GM19467 (cell line): ENCODE results near the gene PEX14.

Experiments used
- ATAC-seq: cut with Tn5 transposase; IDR thresholded peaks from one replicate; pipeline ENCODE4 v1.9.1; 2021; ENCODE audit warnings: mild to moderate bottlenecking, moderate library complexity; ENCODE audit not compliant: unreplicated experiment

PEX14 gene

DNA sequence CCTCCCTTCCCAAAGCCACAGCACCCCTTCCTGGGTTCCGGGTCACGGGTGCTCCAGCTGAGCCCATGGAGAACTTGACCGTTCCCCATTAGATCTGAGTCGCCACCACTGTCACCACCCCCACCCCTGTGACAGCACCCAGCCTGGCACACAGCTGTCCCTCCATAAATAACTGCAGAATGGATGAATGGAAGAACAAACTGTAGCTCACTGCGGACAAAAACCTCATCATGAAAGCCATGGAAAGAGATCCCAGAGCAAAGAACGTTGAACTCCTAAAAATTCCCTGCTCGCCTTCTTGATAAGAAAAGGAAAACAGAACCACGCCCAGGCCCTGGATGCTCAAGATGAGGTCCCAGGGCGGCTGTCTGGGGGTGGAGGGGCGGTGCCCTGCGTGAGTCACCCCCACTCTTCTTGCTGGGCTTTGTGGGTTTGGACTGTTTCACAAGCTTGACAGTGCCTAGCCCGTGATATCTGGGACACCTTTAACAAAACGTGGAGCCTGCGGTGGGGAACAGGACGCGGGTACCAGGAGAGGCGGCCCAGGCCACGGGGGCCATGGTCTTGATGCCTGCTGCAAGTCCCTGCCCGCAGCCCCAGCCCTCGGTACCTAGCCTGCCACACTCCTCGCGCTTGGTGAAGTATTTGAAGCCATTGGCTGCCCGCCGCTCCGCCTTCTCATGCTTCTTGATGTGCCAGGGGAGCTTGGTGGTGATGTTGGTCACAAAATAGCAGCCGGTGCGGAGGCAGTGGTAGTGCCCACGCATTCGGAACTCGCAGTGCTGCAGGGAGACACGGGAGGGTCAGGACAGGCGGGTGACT lies 169.8 kb downstream of the PEX14 start:
- ATAC-seq: no peak

DNA sequence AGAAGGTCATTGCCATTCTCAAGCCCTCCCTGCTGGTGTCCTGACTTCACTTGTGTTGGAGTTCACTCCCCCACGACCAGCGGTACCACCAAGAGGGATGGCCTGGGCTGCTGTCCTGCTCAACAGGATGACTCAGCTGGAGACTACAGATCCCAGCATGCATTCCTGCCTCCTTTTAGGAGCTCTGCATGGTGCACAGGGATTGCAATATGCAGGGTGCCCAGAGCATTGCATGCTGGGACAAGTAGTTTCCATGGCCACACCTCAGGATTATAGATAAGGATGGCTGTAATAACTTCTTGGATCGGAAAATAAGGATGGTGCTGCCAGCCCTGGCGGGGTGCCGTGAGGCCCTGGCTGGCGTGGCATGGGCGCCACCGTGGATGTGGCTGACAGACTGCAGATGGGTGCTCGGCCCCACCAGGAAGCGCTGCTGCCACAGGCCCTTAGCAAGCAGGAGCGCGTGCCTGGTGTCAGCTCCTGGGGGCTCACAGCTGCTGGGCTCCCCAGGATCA lies 171.7 kb downstream of the PEX14 start:
- no peak for ATAC-seq

- ATAC-seq: no peak
Measured at GRCh38 chr1:10647414-10648170, 172.8 kb downstream of the PEX14 start.

- no peak for ATAC-seq
Measured at GRCh38 chr1:10648689-10649516, 174.2 kb downstream of the PEX14 start.

DNA sequence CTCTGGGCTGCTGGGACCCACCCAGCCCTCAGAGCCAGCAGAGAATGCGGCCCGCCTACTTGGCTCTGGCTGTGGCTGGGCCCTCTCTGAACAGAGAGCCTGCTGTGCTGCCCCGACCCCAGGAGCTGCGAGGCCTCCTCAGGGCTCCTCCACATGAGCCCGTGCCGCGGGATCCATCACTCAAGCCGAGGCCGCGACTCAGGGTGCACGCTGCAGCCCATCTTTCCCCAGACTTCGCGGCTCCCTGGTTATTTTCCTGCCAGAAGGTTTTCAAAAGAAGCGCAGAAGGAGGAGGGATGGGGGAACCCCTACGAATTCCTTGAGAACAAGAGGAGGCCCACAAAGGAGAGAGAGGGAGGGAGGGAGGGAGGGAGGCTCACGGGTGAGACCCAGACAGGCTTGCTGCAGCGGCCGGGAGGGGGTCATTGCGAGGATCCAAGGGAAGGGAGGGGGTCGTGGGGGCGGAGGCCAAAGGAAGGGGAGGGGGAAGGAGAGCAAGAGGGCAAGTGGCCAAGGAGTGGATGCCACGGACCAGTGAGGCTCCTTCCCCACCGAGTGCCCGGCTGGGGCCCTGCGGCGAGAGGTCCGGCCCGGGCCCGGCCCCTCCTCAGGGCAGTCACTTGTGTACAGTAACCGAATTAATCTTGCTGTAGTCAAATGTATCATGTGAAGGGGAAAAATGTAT lies 174.9 kb downstream of the PEX14 start:
- ATAC-seq: no peak

DNA sequence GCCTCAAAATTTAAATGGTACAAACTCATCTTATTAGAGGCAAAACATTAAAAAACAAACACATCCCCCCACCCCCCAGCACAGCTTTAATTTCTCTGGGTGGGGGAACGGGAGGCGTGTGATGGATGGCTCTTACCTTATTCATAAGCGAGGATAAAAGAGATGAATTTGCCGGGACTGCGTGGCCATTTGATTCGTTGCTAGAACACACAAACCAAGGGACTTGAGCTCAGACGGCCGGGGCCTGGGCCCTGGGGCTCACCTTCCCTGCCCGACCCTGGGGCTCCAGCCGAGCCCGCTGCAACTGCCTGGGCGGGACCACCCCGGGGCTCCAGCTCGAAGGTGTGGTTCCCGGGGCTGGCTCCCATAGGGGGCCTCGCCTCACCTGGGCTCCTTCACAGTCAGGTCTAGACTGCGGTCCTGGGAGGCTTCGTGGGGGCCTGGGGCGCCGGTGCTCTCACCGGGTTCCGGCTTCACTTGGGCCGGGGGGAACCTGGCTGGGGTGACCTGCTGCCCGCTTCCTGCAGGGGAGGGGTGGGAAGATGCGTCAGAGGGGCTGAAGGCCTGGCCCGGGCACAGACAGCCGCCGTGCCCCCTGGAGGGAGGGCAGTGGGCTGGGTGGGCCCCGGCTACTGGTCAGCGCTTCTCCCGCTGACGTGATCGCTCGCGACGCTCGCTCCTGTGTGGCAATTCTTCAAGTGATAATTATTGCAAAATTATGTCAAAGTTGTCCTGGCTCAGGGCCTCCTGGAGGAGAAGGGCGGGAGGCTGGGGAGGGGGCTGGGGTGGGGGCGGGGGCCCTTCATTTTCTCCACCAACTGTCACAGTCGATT lies 176.0 kb downstream of the PEX14 start:
- ATAC-seq: no peak

DNA sequence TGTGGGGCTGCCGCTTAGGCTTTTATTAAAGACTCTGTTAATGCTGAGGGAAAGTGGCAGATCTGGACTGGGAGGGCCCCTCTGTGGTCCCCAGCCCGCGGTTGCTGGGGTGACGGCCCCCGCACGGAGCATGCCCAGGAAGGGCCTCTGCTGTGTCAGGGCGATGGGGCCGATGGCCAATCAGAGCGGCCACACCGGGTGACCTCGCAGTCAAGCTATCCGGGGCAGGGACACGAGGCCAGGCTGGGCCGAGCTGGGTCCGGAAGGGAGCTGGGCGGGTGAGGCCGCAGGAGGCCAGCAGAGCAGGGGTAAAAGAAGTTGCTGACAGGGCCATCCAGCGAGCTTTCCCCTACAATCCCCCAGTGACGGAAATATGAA lies 176.6 kb downstream of the PEX14 start:
- ATAC-seq: no peak

DNA sequence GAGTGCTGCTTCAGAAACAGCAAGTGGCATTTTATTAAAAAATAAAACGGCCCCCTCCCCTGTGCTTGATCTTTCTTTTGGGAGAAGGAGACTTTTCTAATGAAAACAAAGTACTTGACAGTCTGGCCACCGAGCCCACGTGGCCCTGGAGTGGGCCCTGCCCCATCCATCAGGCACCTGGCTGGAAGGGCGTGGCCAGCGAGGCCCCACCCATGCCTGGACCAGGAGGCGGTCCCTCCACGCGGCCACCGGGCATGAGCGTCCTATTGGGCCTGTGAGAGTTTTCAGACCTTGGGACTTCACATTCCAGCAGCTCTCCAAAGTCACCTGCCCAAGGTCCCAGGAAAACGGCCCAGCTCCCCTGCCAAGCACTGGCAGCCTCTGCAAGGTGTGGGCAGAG lies 177.0 kb downstream of the PEX14 start:
- ATAC-seq: no peak

DNA sequence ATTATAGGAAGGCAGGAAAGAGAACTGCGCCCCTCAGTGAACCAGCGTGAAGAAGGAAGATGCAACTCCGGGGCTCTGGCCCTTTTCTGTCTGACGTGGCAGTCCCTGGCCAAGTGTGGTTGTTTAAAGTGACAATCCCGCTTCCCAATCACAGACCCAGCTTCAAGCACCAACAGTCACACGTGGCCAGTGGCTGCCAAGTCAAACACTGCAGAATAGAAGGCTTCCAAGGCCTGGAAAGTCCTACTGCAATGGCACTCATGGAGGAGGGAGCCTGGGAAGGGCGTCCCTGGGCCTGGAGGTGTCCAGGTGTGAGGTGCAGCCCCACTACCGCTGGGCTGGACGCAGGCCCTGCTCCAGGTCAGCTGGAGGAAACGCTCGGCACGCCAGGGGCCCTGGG lies 177.9 kb downstream of the PEX14 start:
- no peak for ATAC-seq

- no peak for ATAC-seq
Measured at GRCh38 chr1:10653370-10654125, 178.8 kb downstream of the PEX14 start.

GRCh38 chr1:10655002-10655401 lies 180.3 kb downstream of the PEX14 start:
- no peak for ATAC-seq

GRCh38 chr1:10656431-10656830 lies 181.7 kb downstream of the PEX14 start:
- ATAC-seq: no peak

DNA sequence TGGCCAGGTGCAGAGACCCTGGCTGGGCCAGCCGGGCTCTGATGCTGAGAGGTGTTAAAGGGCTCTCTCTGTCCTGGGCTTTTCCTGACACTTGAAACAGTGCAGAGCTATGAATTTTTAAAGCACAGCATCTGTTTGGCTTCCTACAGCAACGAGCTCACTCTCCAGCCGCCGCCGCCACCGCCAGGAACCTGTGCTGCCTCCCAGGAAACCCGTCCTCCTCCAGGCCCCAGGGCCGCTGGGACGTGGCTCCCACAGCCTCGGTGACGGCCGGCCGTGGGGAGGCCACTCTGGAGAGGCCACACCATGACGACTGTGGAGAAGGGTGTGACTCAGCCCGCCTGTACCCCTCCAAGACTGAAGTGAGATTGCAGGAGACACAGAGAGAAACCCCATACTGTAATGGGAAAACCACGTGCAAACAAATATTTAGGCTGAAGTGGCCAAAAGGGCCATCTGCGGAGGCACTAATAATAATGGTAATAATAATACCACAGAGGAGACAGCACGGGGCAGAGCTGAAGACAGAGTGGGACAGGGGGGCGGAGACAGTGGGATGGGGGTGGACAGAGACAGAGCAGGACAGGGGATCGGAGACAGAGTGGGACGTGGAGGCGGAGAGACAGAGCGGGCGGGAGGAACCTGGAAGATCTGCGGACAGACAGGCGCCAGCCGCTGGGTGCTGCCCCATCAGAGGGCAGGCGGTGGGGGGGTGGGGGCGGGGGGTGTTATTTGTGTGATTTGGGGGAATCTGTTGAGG lies 182.5 kb downstream of the PEX14 start:
- no peak for ATAC-seq

GRCh38 chr1:10658396-10659066 lies 183.8 kb downstream of the PEX14 start:
- no peak for ATAC-seq

DNA sequence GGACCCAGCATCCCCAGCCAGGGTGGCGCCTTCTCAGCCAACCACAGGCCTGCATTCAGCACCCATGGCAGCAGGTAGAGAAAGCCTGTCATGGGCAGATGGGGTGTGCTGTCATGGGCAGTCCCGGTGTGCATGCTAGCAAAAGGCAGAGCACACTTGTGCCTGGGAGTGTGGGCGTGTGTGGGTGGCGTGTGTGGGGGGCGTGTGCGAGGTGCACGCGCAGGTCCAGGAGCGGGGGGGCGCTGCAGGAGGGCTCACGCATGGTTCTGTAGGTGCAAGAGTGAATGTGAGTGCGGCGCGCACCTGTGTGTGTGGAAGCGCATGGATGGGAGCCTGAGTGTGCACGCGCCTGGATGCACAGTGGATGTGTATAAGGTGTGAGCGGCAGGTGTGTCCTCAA lies 184.5 kb downstream of the PEX14 start:
- ATAC-seq: no peak

- no peak for ATAC-seq
Measured at GRCh38 chr1:10659646-10660540, 185.1 kb downstream of the PEX14 start.

- ATAC-seq: no peak
Measured at GRCh38 chr1:10661453-10661852, 186.7 kb downstream of the PEX14 start.
